ENCODE data around the gene DAB1. TPM values are rescaled to one million over a fixed set of nuclear protein-coding genes. Genes with fewer than 3 reads are reported as not detected.
"Not testable (repeated sequence)": the region's sequence is repeated elsewhere in the genome, so short reads cannot be mapped to it uniquely, and the experiment has no call there.

Gene DAB1
- total RNA-seq, 1 donor from 2014 or later, result not detected

- no peak for DNase-seq (ENCODE audit: low read depth in 2 of 2)
Measured at GRCh38 chr1:57124768-57125446, 299.0 kb downstream of the DAB1 start.

GRCh38 chr1:57124170-57124569, 299.7 kb downstream of the DAB1 start:
- no peak for DNase-seq (ENCODE audit: low read depth in 2 of 2)

GRCh38 chr1:57122031-57122430, 301.8 kb downstream of the DAB1 start:
- no peak for DNase-seq (ENCODE audit: low read depth in 2 of 2)

GRCh38 chr1:57118948-57119603, 304.8 kb downstream of the DAB1 start:
- no peak for DNase-seq (ENCODE audit: low read depth in 2 of 2)

- no peak for DNase-seq (ENCODE audit: low read depth in 2 of 2)
Measured at GRCh38 chr1:57117753-57118152, 306.1 kb downstream of the DAB1 start.

GRCh38 chr1:57116871-57117270, 307.0 kb downstream of the DAB1 start:
- no peak for DNase-seq (ENCODE audit: low read depth in 2 of 2)

- no peak for DNase-seq (ENCODE audit: low read depth in 2 of 2)
Measured at GRCh38 chr1:57115030-57115614, 308.7 kb downstream of the DAB1 start.

- no peak for DNase-seq (ENCODE audit: low read depth in 2 of 2)
Measured at GRCh38 chr1:57112148-57112547, 311.7 kb downstream of the DAB1 start.

GRCh38 chr1:57111175-57111574, 312.7 kb downstream of the DAB1 start:
- no peak for DNase-seq (ENCODE audit: low read depth in 2 of 2)

GRCh38 chr1:57109883-57110282, 314.0 kb downstream of the DAB1 start:
- DNase-seq (ENCODE audit: low read depth in 2 of 2), result no peak

GRCh38 chr1:57109247-57109646, 314.6 kb downstream of the DAB1 start:
- DNase-seq (ENCODE audit: low read depth in 2 of 2), result no peak

- no peak for DNase-seq (ENCODE audit: low read depth in 2 of 2)
Measured at GRCh38 chr1:57106296-57106695, 317.6 kb downstream of the DAB1 start.

- DNase-seq (ENCODE audit: low read depth in 2 of 2), result no peak
Measured at GRCh38 chr1:57102561-57103326, 321.1 kb downstream of the DAB1 start.

GRCh38 chr1:57101209-57101608, 322.7 kb downstream of the DAB1 start:
- no peak for DNase-seq (ENCODE audit: low read depth in 2 of 2)

- DNase-seq (ENCODE audit: low read depth in 2 of 2), result no peak
Measured at GRCh38 chr1:57094749-57095148, 329.1 kb downstream of the DAB1 start.

GRCh38 chr1:57093122-57093521, 330.7 kb downstream of the DAB1 start:
- no peak for DNase-seq (ENCODE audit: low read depth in 2 of 2)

- no peak for DNase-seq (ENCODE audit: low read depth in 2 of 2)
Measured at GRCh38 chr1:57091642-57092041, 332.2 kb downstream of the DAB1 start.

- DNase-seq (ENCODE audit: low read depth in 2 of 2), result no peak
Measured at GRCh38 chr1:57089855-57090254, 334.0 kb downstream of the DAB1 start.

GRCh38 chr1:57089221-57089620, 334.6 kb downstream of the DAB1 start:
- DNase-seq (ENCODE audit: low read depth in 2 of 2), result no peak

- DNase-seq (ENCODE audit: low read depth in 2 of 2), result no peak
Measured at GRCh38 chr1:57088653-57089052, 335.2 kb downstream of the DAB1 start.

- not testable (repeated sequence) for DNase-seq (ENCODE audit: low read depth in 2 of 2)
Measured at GRCh38 chr1:57087660-57088059, 336.2 kb downstream of the DAB1 start.

GRCh38 chr1:57086154-57086553, 337.7 kb downstream of the DAB1 start:
- no peak for DNase-seq (ENCODE audit: low read depth in 2 of 2)

All from lung microvascular endothelial cell (primary cell).